ENCODE data around the gene LRRC47.

DNA sequence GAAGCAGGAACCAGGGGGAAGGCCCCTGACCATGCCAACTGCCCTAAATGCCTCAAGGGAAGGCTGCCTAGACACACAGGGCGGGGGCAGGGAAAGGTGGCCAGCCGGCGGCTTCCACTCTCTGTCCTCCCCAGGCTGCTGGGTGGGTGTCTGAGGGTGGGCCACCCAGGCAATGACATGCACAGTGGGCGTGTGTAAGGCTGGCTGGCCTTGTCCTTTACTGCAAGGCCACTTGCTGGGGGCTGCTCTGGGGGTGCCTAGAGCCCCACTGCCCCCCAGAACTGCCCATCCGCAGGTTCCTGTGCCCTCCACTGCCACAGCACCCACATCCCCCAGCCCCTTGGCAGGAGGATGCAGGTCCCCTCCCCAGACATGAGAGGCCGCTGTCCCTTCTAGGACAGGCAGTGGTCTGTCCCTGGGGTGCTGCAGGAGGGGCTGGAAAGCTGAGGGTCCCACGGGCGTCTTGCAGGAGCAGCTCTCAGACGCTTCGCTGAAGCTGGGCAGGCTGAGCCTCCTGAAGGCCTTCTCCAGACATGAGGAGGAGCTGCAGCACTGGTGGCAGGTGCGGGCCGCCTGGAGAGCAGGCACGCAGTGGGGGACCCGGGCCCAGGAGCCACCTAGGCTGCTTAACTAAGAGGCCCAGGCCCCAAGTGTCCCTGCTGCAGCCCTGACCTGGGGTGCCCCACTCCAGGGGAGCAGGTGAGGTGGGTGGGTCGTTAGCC, 34.0 kb downstream of the LRRC47 start:
- TF ChIP-seq, protein P1, sequence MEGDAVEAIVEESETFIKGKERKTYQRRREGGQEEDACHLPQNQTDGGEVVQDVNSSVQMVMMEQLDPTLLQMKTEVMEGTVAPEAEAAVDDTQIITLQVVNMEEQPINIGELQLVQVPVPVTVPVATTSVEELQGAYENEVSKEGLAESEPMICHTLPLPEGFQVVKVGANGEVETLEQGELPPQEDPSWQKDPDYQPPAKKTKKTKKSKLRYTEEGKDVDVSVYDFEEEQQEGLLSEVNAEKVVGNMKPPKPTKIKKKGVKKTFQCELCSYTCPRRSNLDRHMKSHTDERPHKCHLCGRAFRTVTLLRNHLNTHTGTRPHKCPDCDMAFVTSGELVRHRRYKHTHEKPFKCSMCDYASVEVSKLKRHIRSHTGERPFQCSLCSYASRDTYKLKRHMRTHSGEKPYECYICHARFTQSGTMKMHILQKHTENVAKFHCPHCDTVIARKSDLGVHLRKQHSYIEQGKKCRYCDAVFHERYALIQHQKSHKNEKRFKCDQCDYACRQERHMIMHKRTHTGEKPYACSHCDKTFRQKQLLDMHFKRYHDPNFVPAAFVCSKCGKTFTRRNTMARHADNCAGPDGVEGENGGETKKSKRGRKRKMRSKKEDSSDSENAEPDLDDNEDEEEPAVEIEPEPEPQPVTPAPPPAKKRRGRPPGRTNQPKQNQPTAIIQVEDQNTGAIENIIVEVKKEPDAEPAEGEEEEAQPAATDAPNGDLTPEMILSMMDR (IDR thresholded peaks at IDR 0.05; ENCODE audit: low read length), result no peak
- TF ChIP-seq EZH2 (IDR thresholded peaks at IDR 0.05; ENCODE audit: borderline replicate concordance, low read length), result no peak

Measured in OCI-LY1 (cell line).